ENCODE results near the gene MEOX2.

Gene MEOX2

GRCh38 chr7:15686295-15686956, at the start of gene MEOX2:
Gene MEOX2, minus strand, starts transcription at chr7:15686683. Its CDS starts 281 bp downstream, at chr7:15686402.
- peak; percentile 52 for DNase-seq (ENCODE audit: low spot score)

DNA sequence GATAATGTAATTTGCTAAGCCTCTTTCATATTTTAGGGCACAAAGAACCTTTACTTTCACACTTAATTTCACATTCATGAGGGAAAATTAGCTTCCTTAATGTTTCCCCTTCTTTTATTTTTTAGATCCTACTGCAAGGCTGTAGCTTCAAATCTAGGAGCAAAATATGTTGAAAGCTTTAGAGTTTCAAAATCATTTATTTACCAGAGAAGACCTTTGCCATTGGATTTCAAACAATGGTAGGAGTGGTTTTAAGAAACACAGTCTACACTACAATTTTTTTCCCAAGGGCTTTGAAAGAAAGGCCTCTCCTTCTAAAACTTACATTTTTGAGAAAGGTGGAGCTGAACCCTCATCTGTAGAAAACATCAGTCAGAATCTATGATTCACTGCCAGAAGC, 43.3 kb upstream of the MEOX2 start:
- no peak for DNase-seq (ENCODE audit: low spot score)

DNA sequence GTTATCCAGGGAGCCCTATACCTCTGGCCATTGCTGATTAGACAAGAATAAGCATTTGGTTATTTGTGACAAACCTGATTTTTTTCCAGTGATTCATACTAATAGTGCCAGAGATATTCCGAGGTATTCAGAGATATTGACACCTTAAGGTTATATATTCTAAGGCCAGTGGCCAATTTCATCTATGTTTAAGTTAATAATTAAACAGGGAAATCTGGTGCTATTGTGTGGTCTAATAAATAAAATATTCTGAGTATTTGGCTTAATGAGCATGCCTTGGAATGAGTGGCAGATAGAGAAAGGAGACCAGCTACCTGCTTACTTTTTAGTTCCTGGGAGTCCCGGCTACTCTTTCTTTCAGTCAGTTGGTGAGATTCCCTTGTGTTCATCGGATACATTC, 38.6 kb upstream of the MEOX2 start:
- no peak for DNase-seq (ENCODE audit: low spot score)

GRCh38 chr7:15723841-15724240, 37.4 kb upstream of the MEOX2 start:
- DNase-seq (ENCODE audit: low spot score): peak; percentile 21

GRCh38 chr7:15720849-15721471, 34.5 kb upstream of the MEOX2 start:
- peak; percentile 9 for DNase-seq (ENCODE audit: low spot score)

- DNase-seq (ENCODE audit: low spot score): no peak
Observed at GRCh38 chr7:15719311-15719710, 32.8 kb upstream of the MEOX2 start.

DNA sequence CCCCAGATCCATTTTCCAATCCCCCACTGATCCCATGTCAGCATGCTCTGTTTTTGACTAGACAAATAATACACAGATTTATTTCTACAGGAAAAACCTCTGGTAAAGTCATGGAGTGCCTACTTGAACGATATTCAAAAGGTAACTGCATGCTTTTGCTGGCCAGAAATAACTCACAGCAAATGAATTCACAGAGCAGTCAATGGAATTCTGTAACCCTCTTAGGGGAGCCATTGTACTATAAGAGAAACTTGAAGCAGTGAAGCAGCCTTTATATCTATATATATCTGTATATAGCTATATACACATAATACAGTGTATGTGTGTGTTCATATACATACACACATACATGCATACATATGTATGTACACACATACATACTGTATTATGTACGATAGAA, 29.0 kb upstream of the MEOX2 start:
- no peak for DNase-seq (ENCODE audit: low spot score)

DNA sequence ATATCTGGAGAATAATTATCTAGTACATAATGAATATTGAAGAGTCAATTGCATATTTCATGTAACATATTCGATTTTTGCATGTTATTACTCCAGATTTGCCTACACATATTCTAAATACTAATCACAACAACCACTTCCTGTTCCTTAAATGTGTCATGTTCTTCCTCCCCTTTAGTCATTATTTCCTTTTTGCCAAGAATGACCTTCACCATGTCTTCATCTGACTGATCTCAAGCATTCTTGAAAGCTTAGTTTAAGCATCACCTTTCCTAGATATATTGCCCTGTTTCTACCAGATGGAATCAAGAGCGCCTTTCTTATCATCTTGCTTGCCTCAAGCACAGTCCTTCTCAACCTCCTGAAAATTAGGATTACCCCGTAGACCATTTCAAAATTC, 23.5 kb upstream of the MEOX2 start:
- peak; percentile 5 for DNase-seq (ENCODE audit: low spot score)

DNA sequence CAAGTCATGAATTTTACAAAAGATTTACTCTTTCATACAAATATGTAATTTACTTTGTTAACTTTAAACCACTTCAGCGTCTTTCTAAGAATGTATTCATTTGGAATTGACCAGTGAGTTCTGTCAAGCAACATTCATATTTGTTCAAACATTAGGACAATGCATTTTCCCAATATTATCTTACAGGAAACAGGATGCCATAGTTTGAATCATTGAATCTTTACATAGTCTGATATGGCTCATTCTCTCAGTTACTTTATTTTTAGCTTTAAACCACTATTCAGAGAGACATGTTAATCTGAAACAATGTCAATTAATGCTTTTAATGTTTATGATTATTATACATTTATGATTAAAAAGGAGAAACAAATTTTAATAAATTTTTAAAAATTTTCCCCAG, 21.1 kb upstream of the MEOX2 start:
- DNase-seq (ENCODE audit: low spot score): no peak

DNA sequence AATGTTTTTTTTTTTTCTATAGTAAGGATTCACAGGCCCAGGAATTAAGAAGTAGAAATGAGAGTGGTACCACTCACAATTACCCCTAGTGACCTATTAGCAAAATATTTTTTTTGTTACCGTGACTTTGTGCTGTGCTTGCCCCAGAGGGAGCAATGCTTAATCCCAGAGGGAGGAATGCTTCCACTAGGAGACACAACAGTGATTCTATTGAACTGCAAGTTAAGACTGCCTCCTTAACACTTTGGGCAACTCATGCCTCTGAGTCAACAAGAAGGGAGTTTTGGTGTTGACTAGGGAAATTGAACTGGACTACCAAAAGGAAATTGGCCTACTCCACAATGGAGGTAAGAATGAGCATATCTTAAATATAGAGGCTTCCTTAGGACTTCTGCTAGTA, 17.2 kb upstream of the MEOX2 start:
- DNase-seq (ENCODE audit: low spot score): no peak

GRCh38 chr7:15692501-15693020, 6.1 kb upstream of the MEOX2 start:
- no peak for DNase-seq (ENCODE audit: low spot score)

DNA sequence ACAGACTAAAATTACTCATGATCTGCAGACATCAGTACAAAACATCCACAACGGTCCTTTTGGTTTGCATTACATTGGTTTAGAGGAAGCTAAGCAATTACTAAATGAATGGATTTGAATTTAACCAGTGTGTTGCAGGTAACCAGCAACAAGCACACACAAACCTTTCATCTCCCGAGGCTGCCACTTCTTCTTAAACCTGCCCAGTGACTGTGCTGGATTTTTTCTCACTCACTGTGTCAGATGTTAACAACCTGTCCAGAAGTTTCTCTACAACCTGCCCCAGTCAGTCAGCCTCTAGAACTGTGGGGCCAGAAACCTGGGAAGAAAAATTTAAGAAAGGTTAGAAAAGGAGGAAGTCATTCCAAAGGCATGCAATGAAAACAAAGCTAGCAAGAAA, 2.4 kb upstream of the MEOX2 start:
- no peak for DNase-seq (ENCODE audit: low spot score)

DNA sequence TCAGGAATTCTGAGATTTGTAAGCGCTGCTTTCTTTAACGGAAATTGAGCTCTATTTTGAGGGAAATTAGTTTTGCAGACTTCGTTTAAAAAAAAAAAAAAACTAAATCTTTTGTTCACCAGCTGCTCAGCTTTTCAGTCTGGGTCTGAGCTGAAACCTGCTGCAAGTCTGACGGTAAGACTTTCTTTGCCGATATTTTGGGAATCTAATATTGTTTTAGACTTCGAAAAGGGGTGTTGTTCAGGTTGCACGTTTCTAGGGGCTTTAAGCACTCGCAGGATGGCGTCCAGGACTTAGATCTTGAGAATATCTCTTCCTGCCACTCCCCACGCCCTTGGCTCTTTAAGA, 1.8 kb upstream of the MEOX2 start:
- DNase-seq (ENCODE audit: low spot score): no peak

- DNase-seq (ENCODE audit: low spot score): peak; percentile 3
Observed at GRCh38 chr7:15687546-15688278, 1.2 kb upstream of the MEOX2 start.

GRCh38 chr7:15686957-15687545, 568 bp upstream of the MEOX2 start:
- DNase-seq (ENCODE audit: low spot score): peak; percentile 6

DNA sequence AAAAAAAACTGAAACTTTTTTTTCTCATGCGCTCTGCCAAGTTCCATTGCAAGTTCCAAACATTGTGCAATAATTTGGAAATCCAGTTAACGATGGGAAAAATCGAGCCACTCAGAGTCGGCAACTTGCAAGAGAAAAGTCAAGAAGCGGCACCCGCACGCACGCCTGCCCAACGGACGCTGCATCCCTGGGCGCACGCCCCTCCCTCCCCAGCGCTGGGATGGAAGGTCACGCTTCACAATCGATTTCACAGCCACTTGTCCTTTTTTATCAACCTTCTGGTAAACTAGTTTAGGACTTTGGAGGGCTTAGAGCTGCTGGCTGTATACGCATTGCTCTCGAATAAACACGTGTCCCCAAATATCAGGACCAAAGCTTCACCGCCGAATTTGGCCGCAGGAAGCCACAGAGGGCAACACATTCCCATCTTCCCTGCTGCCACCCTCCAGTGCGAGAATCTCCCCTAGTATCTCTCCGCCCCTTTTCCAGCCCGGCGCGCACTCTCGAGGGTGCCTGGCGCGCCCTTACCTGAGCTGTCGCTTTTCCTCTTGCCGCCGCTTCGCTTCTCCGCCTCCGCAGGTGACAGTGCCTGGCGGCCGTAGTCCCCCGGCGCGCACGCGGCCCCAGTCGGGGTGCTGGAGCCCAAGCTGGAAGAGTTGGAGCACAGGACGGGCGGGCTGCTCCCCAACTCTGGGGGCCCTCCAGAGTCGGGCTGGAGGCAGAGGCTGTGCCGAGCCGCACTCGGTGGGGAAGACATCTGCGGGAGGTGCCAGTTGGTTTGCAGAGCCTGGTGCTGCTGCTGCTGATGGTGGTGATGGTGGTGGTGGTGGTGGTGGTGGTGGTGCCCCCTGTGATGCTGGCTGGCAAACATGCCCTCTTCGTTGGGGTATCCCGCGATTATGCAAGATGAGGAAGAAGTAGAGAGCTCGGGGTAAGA, 857 bp downstream of the MEOX2 start:
- peak; percentile 61 for DNase-seq (ENCODE audit: low spot score)

DNA sequence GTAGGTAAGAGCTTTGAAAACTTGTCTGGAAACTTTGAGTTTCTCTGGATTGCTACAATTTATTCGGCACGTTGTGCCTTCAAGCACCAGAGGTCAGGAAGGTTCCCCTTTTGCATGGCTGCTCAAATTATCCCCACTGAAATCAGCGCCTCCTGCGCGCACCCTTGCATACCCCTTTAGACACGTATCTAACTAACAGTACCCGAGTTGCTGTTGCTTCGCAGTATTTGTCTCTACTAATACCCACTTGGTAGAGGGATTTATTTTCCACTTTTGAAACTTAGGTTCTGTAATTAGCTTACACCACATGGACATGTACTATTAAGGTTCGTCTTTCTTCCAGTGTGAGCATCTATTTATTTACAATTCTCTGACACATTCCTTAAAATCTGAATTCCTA, 1.6 kb downstream of the MEOX2 start:
- DNase-seq (ENCODE audit: low spot score): no peak

DNA sequence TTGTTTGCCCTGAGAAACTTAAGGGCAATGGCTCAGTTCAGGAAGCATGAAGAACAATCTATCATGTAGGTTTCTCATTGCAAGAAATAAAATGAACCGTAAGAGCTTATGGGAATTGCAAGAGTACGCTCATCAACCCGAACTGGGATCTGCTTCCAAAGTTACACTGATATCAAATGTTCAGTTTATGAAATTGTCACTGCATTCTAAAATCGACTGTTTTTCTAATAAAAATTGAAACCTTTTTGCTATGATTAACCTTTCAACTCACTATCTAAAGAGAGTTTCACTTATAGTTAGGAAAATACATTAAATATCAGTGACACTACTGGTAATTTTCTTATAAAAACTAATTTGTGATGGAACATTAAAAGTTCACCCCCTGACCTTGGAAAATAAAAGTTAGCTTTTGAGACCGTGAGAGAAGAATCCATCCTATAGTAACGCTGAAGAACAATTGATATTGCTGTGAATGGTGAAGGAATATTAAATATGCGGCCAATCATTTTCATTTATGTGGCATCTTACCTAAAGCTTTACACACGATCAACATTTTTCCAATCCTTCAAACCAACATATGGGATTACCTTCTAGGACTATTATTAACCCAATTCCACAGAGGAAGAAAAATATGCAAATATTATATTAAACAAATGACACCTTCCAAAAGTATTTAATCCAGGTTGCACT, 2.2 kb downstream of the MEOX2 start:
- DNase-seq (ENCODE audit: low spot score): no peak

DNA sequence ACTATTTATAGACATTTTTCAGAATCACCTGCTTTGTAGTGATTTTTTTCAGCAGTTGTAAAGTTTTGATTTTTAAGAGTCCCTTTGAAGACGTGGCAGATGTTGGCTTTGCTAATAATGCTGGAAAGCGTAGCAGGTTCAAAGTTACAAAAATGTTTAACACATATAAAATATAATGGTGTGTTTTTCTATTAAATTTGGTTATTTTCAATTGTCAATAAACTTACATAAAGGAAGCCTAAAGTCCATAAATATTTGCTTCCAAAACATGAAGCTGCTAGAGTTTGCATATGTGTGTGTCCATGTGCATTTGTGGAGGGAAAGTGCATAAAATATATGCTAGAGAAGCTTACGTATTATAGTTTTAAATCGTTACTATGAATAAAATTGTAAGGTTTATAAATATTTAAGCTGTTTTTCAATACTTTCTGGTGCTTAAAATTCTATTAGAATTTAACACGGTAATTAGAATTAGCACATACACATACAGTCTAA, 3.7 kb downstream of the MEOX2 start:
- DNase-seq (ENCODE audit: low spot score): no peak

DNA sequence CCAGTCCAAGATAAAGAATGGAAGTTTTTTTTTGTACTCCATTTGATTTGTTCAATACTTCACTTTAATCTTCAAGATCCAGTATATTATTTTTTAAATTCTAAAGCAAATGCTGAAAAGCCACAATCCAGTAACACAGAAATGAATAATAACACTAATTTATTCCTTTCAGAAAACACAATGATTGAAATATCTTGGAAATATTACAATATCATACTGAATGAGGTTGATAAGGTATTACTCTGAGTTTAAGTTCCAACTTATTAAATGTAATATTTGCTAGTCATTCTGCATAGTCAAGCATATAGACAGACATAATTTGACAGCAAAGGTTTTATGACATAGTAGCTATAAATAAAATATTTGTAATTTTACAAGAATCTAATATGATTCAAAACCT, 4.4 kb downstream of the MEOX2 start:
- no peak for DNase-seq (ENCODE audit: low spot score)

- DNase-seq (ENCODE audit: low spot score): no peak
Observed at GRCh38 chr7:15681631-15682030, 4.9 kb downstream of the MEOX2 start.

Data from GM03348 (cell line).